Kidney (tissue), 14 donors: ENCODE measurements around the gene CEMIP2. TPM values are rescaled to one million over a fixed set of nuclear protein-coding genes. Genes with fewer than 3 reads are reported as not detected.
A peak's percentile ranks its signal among the peaks of the same experiment; 100 is the strongest.

ENCODE experiments used
- DNase-seq, 5 donors: peaks; one replicate each; pipeline ENCODE4 v3.0.0-alpha.2; 2013 to 2020
- FAIRE-seq: peaks from 2 replicates; lab custom pipeline; 2012; peaks lifted over from hg19 to GRCh38; lab: Jason Lieb, UNC
- H3K27ac ChIP-seq, 2 donors: one replicate each; pipeline ENCODE4 v1.7.0; 2013; ENCODE audit warnings: low read depth in 2 of 2, low read length in 2 of 2, inconsistent platforms in 1 of 2
- H3K27me3 ChIP-seq: one replicate; pipeline ENCODE4 v1.7.1; 2013; ENCODE audit warnings: low read length, inconsistent platforms; ENCODE audit not compliant: control insufficient read depth, insufficient read depth
- H3K36me3 ChIP-seq, 3 donors: one replicate each; pipeline versions ENCODE4 v1.7.0 to v1.7.1; 2013; ENCODE audit warnings: low read length in 3 of 3, control low read depth in 1 of 3, inconsistent platforms in 1 of 3; ENCODE audit not compliant: insufficient read depth in 3 of 3, control insufficient read depth in 2 of 3
- H3K4me1 ChIP-seq, 3 donors: one replicate each; pipeline versions ENCODE4 v1.7.0 to v1.7.1; 2013; ENCODE audit warnings: low read length in 3 of 3, inconsistent platforms in 1 of 3, low read depth in 1 of 3; ENCODE audit not compliant: control insufficient read depth in 2 of 3, insufficient read depth in 2 of 3
- H3K4me3 ChIP-seq, 3 donors: one replicate each; pipeline versions ENCODE4 v1.7.0 to v1.8.1; 2013; ENCODE audit warnings: low read length in 3 of 3, control low read depth in 1 of 3, inconsistent platforms in 1 of 3
- H3K9ac ChIP-seq, 3 donors: one replicate each; pipeline versions ENCODE4 v1.7.0 to v1.7.1; 2013; ENCODE audit warnings: low read length in 3 of 3, control low read depth in 1 of 3, inconsistent platforms in 1 of 3
- H3K9me3 ChIP-seq, 3 donors: one replicate each; pipeline versions ENCODE4 v1.7.0 to v1.7.1; 2013; ENCODE audit warnings: low read length in 3 of 3, control low read depth in 1 of 3, inconsistent platforms in 1 of 3; ENCODE audit not compliant: control insufficient read depth in 2 of 3, insufficient read depth in 1 of 3
- intact Hi-C: fragments of 100-400 bp; cut with DNase I; formaldehyde crosslinking; loops from one replicate; pipeline ENCODE4 v1.11.1; 2022
- polyA plus RNA-seq: library from polyadenylated mRNA; stranded (reverse); fragments of 350-450 nt; fragmentation: Illumina TruSeq; extraction: RNeasy Lipid Tissue Mini Kit (QIAGEN cat#74804); gene quantifications from one replicate; pipeline ENCODE4 v1.2.3, GENCODE V29; 2014; ENCODE audit warnings: low read depth, low replicate concordance; ENCODE audit not compliant: insufficient read depth
- total RNA-seq: library from RNA; stranded (reverse); fragmentation: NEBNext Ultra II Directional; extraction: Animal tissue kit (Norgen Biotek cat#: 25700); gene quantifications from one replicate; pipeline ENCODE4 v1.2.1, GENCODE V29; 2021
- TF ChIP-seq, protein P1 (sequence below): IDR thresholded peaks from 3 replicates; pipeline ENCODE4 v1.5.1; 2012; ENCODE audit warnings: mild to moderate bottlenecking, moderate library complexity, borderline replicate concordance; ENCODE audit not compliant: insufficient read depth; ENCODE audit errors: extremely low read depth
- donor health status: control.
- donor health status: control.
- donor health status: control.
- donor health status: control.
- donor health status: control.
- donor health status: DM: yes; HTN: yes; CAD: no.
- donor health status: Normal renal cell carcinoma (clear cell type).

Gene CEMIP2
- total and polyA plus RNA-seq, 2 donors from 2014 or later = 13.9 to 70.7 TPM

DNA sequence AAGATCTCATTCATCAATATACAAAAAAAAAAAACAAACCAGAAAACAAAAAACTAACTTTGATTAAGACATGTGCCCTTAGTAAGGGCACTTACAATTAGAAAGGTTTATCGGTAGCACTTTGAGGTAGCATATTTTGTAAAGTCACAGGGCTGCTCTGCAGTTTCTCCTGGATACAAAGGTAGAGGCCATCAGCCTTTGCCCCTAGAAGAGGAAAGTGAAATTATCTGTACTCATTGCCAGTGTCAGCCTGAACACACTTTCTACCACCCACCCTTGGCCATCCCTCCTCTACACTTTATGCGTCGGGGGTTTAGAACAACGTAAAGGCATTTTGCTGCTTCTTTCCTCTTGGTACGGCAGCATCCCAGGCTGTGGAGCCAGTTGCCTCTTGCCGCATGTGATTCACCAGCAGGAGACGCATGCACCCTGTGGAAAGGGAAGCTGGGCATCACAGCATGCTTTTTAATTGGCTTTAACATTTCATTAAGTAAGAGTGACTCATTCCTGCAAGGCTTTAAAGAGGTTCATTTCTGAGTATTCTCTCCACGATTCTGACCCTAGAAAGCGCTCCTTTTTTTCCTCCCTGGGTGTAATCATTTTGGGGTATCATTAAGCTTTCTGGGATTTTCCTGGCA, 84.6 kb downstream of the CEMIP2 start:
- Histone ChIP-seq H3K36me3 (peaks cover 0 to 2% (median 0%) of the 10 kb centered on the region in 3 donors), H3K4me3 (no peak overlapping the region), H3K27ac (peak overlapping the region in 1 of 2 donors; percentile 32), H3K27me3 (no peaks in the 10 kb centered on the region), H3K4me1 (peaks cover 3 to 17% (median 14%) of the 10 kb centered on the region in 3 donors), H3K9me3 (no peaks in the 10 kb centered on the region), H3K9ac (no peak overlapping the region)
- DNase-seq = no peak
- no peak for FAIRE-seq
- intact Hi-C loops = no loop called here
- TF ChIP-seq, protein P1, sequence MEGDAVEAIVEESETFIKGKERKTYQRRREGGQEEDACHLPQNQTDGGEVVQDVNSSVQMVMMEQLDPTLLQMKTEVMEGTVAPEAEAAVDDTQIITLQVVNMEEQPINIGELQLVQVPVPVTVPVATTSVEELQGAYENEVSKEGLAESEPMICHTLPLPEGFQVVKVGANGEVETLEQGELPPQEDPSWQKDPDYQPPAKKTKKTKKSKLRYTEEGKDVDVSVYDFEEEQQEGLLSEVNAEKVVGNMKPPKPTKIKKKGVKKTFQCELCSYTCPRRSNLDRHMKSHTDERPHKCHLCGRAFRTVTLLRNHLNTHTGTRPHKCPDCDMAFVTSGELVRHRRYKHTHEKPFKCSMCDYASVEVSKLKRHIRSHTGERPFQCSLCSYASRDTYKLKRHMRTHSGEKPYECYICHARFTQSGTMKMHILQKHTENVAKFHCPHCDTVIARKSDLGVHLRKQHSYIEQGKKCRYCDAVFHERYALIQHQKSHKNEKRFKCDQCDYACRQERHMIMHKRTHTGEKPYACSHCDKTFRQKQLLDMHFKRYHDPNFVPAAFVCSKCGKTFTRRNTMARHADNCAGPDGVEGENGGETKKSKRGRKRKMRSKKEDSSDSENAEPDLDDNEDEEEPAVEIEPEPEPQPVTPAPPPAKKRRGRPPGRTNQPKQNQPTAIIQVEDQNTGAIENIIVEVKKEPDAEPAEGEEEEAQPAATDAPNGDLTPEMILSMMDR = peak; percentile 56

DNA sequence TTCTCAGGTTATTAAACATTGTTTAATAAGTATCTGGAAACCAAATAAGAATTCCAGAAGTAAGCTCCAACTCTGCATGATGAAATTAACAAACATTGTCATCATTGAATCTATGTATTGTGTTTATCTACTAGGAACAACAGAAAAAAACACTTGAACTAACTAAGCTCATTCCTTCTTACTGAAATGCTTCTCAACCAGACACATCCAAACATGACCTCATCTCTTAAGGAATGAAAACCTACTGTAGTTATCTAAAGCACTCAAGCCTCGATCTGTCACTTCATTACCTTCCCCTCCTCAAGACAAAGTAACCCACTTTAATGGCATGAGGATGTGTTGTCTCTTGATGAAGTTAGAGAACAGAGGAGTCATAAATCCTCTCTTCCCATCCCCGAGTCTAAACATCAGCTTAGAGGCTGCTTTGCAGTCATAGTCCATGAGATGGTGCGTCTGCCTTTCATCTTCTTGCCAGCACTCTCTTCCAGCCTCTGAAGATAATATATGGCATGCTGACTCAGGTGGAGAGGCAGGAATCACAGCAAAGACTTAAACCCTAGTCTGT, 86.5 kb downstream of the CEMIP2 start:
- Histone ChIP-seq H3K27me3 (no peaks in the 10 kb centered on the region), H3K9ac (no peak overlapping the region), H3K4me3 (no peak overlapping the region), H3K36me3 (no peaks in the 10 kb centered on the region), H3K4me1 (peaks cover 3 to 24% (median 14%) of the 10 kb centered on the region in 3 donors), H3K27ac (no peak overlapping the region), H3K9me3 (no peaks in the 10 kb centered on the region)
- intact Hi-C loops = no loop called here
- TF ChIP-seq, protein P1 = no peak
- no peak for FAIRE-seq
- DNase-seq = peak in 1 of 5 donors; percentile 46

DNA sequence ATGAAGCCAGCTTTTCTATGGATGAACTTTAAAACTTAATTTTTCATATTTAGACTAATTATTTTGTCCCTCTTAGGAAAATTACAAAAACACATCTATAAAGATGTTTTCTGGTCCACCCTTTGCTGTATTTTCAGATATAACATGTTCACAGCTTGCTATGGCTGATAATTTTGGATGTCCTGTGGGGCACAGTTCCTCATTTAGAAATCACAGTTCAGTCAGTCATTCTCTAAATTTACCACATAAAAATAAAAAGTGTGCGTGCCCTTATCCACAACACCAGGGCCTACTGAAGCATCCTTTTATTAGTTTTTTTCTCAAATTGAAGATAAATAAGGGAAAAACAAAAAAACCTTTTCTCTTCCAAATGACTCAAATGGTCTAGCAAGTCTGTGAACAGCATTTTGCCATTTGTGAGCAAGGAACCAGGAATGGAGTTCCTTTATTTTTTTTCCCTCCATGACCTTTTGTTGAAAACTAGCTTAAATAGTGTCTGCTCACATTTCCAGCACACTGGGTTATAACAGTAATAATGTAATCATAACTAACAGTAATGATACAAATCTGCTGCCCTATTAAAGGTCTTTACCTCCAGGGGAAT, 87.1 kb downstream of the CEMIP2 start:
- H3K36me3 ChIP-seq = no peaks in the 10 kb centered on the region
- DNase-seq = no peak
- TF ChIP-seq, protein P1 = no peak
- H3K9ac ChIP-seq = no peak overlapping the region
- peaks cover 3 to 24% (median 14%) of the 10 kb centered on the region in 3 donors for H3K4me1 ChIP-seq
- H3K4me3 ChIP-seq = no peak overlapping the region
- H3K27ac ChIP-seq = no peak overlapping the region
- no peaks in the 10 kb centered on the region for H3K27me3 ChIP-seq
- no peak for FAIRE-seq
- no peaks in the 10 kb centered on the region for H3K9me3 ChIP-seq
- intact Hi-C loops = no loop called here
